KOPT-K1 (cell line): Measurements from ENCODE around the gene PRKCE.

ENCODE experiments used
- H3K27ac ChIP-seq: fragments of 200-600 bp; sonication (generic); 2 replicates; pipeline ENCODE4 v1.5.1; 2016; ENCODE audit warnings: antibody characterized with exemption, mild to moderate bottlenecking, low read depth, low read length; ENCODE audit not compliant: poor library complexity, severe bottlenecking
- H3K36me3 ChIP-seq: fragments of 200-600 bp; sonication (generic); 2 replicates; pipeline ENCODE4 v1.5.1; 2017; ENCODE audit warnings: antibody characterized with exemption, mild to moderate bottlenecking, low read length, moderate library complexity; ENCODE audit not compliant: insufficient read depth
- H3K9me3 ChIP-seq: fragments of 200-600 bp; sonication (generic); 2 replicates; pipeline ENCODE4 v1.5.1; 2017; ENCODE audit warnings: antibody characterized with exemption, low read length, mild to moderate bottlenecking; ENCODE audit not compliant: insufficient read depth, poor library complexity, severe bottlenecking

The PRKCE gene

GRCh38 chr2:46132996-46133395, 481.5 kb downstream of the PRKCE start:
- no peaks in the 10 kb centered on the region for H3K9me3 ChIP-seq
- H3K36me3 ChIP-seq: no peaks in the 10 kb centered on the region
- H3K27ac ChIP-seq: no peak overlapping the region

GRCh38 chr2:46134531-46135227, 483.2 kb downstream of the PRKCE start:
- Histone ChIP-seq H3K36me3 (no peaks in the 10 kb centered on the region), H3K9me3 (no peaks in the 10 kb centered on the region), H3K27ac (no peak overlapping the region)

- Histone ChIP-seq H3K27ac (no peak overlapping the region), H3K9me3 (no peaks in the 10 kb centered on the region), H3K36me3 (no peaks in the 10 kb centered on the region)
Measured at GRCh38 chr2:46135228-46135855, 483.9 kb downstream of the PRKCE start.

- Histone ChIP-seq H3K27ac (peak overlapping the region; percentile 5), H3K36me3 (no peaks in the 10 kb centered on the region), H3K9me3 (no peaks in the 10 kb centered on the region)
Measured at GRCh38 chr2:46135958-46136357, 484.5 kb downstream of the PRKCE start.

GRCh38 chr2:46136481-46136880, 485.0 kb downstream of the PRKCE start:
- H3K27ac ChIP-seq: no peak overlapping the region
- no peaks in the 10 kb centered on the region for H3K36me3 ChIP-seq
- no peaks in the 10 kb centered on the region for H3K9me3 ChIP-seq

GRCh38 chr2:46136953-46137352, 485.5 kb downstream of the PRKCE start:
- no peaks in the 10 kb centered on the region for H3K36me3 ChIP-seq
- no peaks in the 10 kb centered on the region for H3K9me3 ChIP-seq
- no peak overlapping the region for H3K27ac ChIP-seq

GRCh38 chr2:46142546-46143428, 491.3 kb downstream of the PRKCE start:
- H3K36me3 ChIP-seq: no peaks in the 10 kb centered on the region

GRCh38 chr2:46143429-46144132, 492.1 kb downstream of the PRKCE start:
- no peaks in the 10 kb centered on the region for H3K36me3 ChIP-seq
- no peaks in the 10 kb centered on the region for H3K9me3 ChIP-seq
- H3K27ac ChIP-seq: peak overlapping the region; percentile 95

More at GRCh38 chr2:46142546-46143428, 491.3 kb downstream of the PRKCE start:
- Histone ChIP-seq H3K9me3 (no peaks in the 10 kb centered on the region), H3K27ac (peak overlapping the region; percentile 95)

GRCh38 chr2:46144133-46144800, 492.8 kb downstream of the PRKCE start:
- H3K9me3 ChIP-seq: no peaks in the 10 kb centered on the region
- 0 out of 2 replicates have a peak, but pooled peaks cover 4% of the 10 kb centered on the region for H3K36me3 ChIP-seq
- peak overlapping the region; percentile 95 for H3K27ac ChIP-seq

- no peaks in the 10 kb centered on the region for H3K9me3 ChIP-seq
- peaks cover 7% of the 10 kb centered on the region; the same call in 1 of the 2 replicates for H3K36me3 ChIP-seq
- peak overlapping the region; percentile 95 for H3K27ac ChIP-seq
Measured at GRCh38 chr2:46145017-46145416, 493.5 kb downstream of the PRKCE start.

GRCh38 chr2:46145840-46146239, 494.4 kb downstream of the PRKCE start:
- Histone ChIP-seq H3K27ac (peak overlapping the region; percentile 95), H3K9me3 (no peaks in the 10 kb centered on the region), H3K36me3 (peaks cover 15% of the 10 kb centered on the region)

- Histone ChIP-seq H3K27ac (peak overlapping the region; percentile 95), H3K9me3 (no peaks in the 10 kb centered on the region), H3K36me3 (peaks cover 26% of the 10 kb centered on the region)
Measured at GRCh38 chr2:46146866-46147502, 495.5 kb downstream of the PRKCE start.

- Histone ChIP-seq H3K36me3 (peaks cover 31% of the 10 kb centered on the region), H3K9me3 (no peaks in the 10 kb centered on the region), H3K27ac (peak overlapping the region; percentile 95)
Measured at GRCh38 chr2:46147626-46148368, 496.3 kb downstream of the PRKCE start.
